ENCODE data around the gene AADACL3.

AADACL3 gene

GRCh38 chr1:12761781-12762180 lies 45.9 kb downstream of the AADACL3 start:
- TF ChIP-seq, protein P1, sequence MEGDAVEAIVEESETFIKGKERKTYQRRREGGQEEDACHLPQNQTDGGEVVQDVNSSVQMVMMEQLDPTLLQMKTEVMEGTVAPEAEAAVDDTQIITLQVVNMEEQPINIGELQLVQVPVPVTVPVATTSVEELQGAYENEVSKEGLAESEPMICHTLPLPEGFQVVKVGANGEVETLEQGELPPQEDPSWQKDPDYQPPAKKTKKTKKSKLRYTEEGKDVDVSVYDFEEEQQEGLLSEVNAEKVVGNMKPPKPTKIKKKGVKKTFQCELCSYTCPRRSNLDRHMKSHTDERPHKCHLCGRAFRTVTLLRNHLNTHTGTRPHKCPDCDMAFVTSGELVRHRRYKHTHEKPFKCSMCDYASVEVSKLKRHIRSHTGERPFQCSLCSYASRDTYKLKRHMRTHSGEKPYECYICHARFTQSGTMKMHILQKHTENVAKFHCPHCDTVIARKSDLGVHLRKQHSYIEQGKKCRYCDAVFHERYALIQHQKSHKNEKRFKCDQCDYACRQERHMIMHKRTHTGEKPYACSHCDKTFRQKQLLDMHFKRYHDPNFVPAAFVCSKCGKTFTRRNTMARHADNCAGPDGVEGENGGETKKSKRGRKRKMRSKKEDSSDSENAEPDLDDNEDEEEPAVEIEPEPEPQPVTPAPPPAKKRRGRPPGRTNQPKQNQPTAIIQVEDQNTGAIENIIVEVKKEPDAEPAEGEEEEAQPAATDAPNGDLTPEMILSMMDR (IDR thresholded peaks at IDR 0.05; ENCODE audit: control insufficient read depth, insufficient read depth, low read depth, low read length, missing control alignments): no peak
- no peak overlapping the region for H3K4me3 ChIP-seq (ENCODE audit: control insufficient read depth, low read depth, low read length)
- DNase-seq (ENCODE audit: low read depth): no peak

- no peak overlapping the region for H3K4me3 ChIP-seq (ENCODE audit: control insufficient read depth, low read depth, low read length)
- TF ChIP-seq, protein P1 (IDR thresholded peaks at IDR 0.05; ENCODE audit: control insufficient read depth, insufficient read depth, low read depth, low read length, missing control alignments): no peak
- no peak for DNase-seq (ENCODE audit: low read depth)
Observed at GRCh38 chr1:12762766-12763165, 46.9 kb downstream of the AADACL3 start.

GRCh38 chr1:12763479-12763878 lies 47.6 kb downstream of the AADACL3 start:
- no peak for DNase-seq (ENCODE audit: low read depth)
- H3K4me3 ChIP-seq (ENCODE audit: control insufficient read depth, low read depth, low read length): no peak overlapping the region
- TF ChIP-seq, protein P1 (IDR thresholded peaks at IDR 0.05; ENCODE audit: control insufficient read depth, insufficient read depth, low read depth, low read length, missing control alignments): no peak

DNA sequence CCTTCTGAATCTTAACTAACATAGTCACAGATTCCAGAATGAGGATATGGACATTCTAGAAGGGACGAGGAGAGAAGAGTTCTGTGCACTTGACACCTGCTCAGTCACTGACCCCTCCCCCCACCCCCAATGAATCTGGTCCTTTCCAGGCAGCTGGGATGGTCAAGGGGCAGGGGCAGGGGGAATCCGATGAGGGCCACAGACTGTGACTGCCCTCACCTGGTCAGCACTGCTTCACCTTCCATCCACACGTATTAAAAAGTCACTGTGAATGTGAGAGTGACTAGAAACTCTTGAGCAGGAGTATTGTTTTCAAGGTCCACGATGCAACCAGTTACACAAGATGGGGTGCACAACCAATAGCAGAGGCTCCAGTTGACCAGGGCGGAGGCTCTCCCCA lies 48.1 kb downstream of the AADACL3 start:
- DNase-seq (ENCODE audit: low read depth): no peak
- H3K4me3 ChIP-seq (ENCODE audit: control insufficient read depth, low read depth, low read length): no peak overlapping the region
- TF ChIP-seq, protein P1 (IDR thresholded peaks at IDR 0.05; ENCODE audit: control insufficient read depth, insufficient read depth, low read depth, low read length, missing control alignments): no peak

DNA sequence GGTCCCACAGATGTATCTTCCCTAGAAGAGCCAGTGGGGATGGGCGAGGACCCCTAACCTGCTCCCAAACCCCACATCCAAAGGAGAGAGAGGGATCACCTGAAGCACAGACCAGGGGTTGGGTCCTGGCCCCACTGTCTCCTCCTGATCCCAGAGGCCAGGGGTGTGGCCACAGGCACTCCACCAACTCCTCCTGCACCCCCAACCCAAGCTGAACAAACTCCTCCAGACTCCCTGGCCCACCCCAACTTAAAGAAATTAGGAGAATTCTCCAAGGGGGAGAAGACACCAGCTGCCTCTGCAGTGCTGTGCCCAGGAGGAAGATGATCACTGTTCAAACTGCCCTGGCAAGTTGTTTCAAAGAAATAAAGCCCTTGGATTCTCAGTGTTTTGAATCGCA lies 53.1 kb downstream of the AADACL3 start:
- H3K4me3 ChIP-seq (ENCODE audit: control insufficient read depth, low read depth, low read length): no peak overlapping the region
- TF ChIP-seq, protein P1 (IDR thresholded peaks at IDR 0.05; ENCODE audit: control insufficient read depth, insufficient read depth, low read depth, low read length, missing control alignments): no peak
- no peak for DNase-seq (ENCODE audit: low read depth)

GRCh38 chr1:12769976-12770505 lies 54.1 kb downstream of the AADACL3 start:
- no peak overlapping the region for H3K4me3 ChIP-seq (ENCODE audit: control insufficient read depth, low read depth, low read length)
- DNase-seq (ENCODE audit: low read depth): no peak
- TF ChIP-seq, protein P1 (IDR thresholded peaks at IDR 0.05; ENCODE audit: control insufficient read depth, insufficient read depth, low read depth, low read length, missing control alignments): no peak

- TF ChIP-seq, protein P1 (IDR thresholded peaks at IDR 0.05; ENCODE audit: control insufficient read depth, insufficient read depth, low read depth, low read length, missing control alignments): no peak
- DNase-seq (ENCODE audit: low read depth): no peak
- H3K4me3 ChIP-seq (ENCODE audit: control insufficient read depth, low read depth, low read length): no peak overlapping the region
Observed at GRCh38 chr1:12770620-12771019, 54.7 kb downstream of the AADACL3 start.
